ENCODE measurements around the gene KRTAP11-1.

The KRTAP11-1 gene, protein sequence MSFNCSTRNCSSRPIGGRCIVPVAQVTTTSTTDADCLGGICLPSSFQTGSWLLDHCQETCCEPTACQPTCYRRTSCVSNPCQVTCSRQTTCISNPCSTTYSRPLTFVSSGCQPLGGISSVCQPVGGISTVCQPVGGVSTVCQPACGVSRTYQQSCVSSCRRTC

DNA sequence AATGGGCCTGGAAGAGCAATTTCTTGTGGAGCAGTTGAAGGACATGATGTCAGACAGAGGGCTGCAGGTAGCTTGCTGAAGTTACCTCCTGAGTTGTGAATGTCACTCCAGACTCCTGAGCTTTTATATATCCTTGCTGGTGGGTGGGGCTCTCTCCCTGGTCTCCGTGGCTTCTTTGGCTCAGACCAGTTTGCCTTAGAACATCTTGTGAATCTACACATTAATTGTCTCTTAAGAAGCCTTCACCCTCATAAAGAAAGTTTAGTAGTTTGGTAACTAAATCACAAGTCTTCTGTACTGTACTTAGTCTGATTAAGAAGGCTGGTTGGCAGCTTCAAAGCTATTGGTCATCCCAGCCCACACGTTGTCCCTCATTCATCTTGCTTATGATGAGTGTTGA is at the start of gene KRTAP11-1:
TSS of gene KRTAP11-1 (minus strand) at position 101 of the 400 bp plus-strand sequence. CDS start at position 45, 56 bp downstream.
- no peak for DNase-seq (ENCODE audit: low read depth)

DNA sequence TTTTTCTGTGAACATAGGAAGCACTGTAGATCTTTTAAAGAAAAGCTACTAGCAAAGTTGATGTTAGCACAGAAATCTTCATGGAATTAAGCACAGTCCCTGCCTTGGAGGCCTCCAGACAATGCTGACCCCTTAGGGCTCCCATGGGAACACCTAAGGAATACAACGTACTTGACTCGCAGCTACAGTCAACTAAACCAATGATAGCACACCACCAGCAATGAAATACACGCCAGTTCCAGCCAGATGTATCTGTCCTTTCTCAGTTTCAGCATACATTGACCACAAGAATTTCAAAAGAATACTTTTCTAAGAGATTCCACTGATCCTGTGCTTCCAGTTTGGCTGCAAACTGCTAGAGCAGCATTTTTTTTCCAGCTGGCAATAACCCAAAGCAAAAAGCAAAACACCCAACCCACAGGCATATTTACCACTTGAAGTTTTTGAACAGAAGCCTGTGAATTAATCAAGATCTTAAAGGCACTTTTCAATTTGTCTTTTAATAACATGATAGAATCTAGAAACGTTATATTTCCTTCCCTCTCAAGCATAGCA is 42.8 kb upstream of the KRTAP11-1 start:
- DNase-seq (ENCODE audit: low read depth) = no peak

DNA sequence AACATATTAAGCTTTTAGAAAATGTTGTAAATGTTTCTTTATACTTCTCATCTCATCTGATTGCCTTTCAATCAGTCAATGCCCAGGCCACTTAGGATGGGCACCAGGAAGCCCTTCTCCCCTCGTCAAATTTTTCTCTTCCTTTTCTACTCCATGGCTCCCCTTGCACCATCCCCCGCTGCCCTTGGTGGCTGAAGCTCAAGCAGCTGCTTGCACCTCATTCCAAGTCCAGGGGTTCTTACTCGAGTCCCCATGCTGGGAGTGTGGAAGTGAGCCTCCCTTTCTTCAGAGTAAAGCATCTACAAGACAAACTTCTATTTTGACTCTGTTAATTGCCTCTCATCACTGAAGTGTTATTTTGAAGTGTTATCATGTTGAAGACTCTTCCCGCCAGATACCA is 39.7 kb upstream of the KRTAP11-1 start:
- DNase-seq (ENCODE audit: low read depth) = no peak

DNA sequence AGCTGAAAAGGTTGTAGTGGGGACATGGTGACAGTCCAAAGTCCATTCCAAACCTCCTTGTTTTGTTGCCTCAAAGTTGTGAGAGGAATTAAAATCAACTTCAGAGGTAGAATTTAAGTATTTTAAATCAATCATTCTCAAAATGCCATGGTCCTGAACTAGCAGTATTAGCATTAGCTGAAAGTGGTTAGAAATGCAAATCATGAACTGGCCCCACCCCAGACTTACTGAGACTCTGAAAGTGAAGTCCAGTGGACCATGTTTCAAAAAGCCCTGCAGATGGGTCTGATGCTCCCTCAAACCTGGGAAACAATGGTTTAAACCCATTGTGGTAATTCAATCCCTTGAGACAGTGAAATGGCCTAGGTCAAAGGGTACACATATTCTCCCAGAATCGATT is 36.2 kb upstream of the KRTAP11-1 start:
- DNase-seq (ENCODE audit: low read depth) = no peak

DNA sequence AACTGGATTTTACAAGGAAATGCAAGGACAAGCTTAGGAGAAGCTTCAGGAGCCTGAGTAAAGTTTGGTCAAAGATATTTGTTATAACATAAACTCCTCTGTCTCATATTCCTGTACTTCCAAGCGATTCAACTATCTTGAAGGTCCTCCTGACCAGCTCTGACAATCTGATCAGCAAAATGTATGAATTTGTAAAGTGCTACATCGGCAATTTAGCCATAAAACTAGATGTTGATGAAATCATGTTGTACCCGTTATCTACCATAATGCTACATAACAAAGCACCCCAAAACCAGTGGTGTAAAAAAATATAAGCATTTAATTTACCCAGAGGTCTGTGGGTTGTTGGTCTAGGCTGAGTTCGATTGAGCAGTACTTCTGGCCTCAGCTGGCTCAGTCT is 19.5 kb upstream of the KRTAP11-1 start:
- DNase-seq (ENCODE audit: low read depth) = no peak

DNA sequence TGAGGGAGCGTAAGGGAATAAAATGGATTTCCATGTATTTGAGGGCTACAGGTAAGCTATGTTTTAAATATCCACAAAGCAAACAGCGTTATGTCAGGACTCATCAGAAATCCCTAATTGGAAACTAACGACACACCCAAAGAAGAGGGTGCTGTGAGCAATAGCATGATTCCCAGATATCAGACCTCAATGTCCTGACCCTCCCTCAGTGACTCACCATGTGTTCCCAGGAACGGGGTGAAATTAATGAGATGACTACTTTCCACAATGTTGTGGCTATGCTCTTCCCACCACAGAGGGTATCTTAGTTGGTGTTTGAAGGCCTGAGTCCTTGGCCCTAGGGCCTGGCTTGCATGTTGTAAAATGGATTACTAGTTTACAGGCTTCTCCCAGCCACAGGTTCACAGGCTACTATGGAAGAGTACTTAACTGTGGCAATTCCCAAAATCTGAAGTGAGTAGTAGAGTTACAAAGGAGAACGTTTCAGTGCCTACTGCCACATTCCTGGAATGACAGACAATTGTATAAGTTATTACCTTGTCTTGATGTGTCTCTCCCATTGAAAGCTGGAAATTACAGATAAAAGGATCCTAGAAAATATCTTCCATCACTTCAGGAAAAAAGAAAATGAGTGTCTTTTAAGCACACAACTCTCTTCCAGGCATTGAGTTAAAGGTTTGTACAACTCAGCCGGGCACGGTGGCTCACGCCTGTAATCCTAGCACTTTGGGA is 1.7 kb upstream of the KRTAP11-1 start:
- DNase-seq (ENCODE audit: low read depth) = no peak

DNA sequence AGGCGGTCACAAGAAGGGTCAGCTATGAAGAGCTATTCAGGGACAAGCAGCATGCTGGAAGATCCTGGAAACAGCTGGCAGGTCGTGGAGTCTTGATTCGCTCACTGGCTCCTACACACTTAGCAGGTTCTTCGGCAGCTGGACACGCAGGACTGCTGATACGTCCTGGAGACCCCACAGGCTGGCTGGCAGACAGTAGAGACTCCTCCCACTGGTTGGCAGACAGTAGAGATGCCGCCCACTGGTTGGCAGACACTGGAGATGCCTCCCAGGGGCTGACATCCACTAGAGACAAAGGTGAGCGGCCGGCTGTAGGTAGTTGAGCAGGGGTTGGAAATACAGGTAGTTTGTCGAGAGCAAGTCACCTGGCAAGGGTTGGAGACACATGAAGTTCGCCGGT is 466 bp downstream of the KRTAP11-1 start:
- no peak for DNase-seq (ENCODE audit: low read depth)

DNA sequence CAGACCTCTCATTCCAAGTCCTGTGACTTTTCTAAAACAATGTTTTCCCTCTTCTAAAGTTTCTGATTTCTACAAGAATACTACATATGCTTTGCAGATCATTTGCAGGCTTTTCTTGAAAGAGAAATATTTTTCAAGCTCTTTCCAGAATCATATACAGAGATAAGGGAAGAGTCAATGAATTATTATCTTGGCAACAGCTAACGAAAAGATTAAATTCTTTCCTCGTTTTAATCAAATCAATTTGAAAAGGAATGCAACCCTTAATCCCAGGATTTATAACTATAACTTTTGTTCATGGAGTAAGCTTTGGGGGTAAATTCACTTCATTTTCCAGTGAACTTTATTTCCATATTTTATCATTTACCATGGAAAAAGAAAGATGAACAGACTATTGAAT is 6.9 kb downstream of the KRTAP11-1 start:
- DNase-seq (ENCODE audit: low read depth) = no peak

DNA sequence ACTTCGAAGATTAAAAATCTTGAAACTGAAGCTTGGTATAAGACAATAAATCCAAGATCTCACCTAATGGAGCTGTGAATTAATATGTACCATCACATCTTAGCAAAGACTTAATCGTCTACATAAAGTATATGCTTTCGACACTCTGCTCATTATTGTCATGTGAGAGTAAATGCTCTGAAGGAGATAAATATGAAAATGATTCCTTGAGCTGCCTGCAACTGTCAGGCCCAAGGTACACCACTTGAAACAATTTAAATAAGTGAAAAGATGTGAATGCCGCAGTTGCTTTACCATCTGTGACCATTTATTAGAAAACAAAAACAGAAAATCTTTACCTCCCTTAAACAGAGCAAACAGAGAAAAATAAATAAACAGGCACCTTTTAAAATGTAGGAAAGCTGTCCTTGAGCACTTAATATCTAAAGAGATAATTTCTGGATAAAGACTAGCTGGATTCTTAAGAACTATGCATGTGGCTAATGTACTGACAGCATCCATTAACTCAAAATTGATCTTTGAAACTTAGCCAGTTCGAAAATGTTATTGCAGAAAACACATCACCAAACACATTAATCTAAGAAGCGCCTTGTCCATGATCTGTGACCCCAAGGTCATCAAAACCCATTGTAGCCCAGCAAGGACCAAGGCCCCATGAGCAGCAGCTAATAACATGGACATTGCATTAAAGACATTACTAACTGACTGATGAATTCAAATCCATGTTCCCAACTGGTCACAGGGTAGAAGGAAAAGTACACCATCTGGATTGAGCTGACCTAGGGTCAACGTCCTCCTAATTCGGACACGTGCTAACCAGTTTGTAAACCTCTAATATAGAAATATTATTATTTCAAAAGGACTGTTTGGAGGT is 33.5 kb downstream of the KRTAP11-1 start:
- DNase-seq (ENCODE audit: low read depth) = no peak

DNA sequence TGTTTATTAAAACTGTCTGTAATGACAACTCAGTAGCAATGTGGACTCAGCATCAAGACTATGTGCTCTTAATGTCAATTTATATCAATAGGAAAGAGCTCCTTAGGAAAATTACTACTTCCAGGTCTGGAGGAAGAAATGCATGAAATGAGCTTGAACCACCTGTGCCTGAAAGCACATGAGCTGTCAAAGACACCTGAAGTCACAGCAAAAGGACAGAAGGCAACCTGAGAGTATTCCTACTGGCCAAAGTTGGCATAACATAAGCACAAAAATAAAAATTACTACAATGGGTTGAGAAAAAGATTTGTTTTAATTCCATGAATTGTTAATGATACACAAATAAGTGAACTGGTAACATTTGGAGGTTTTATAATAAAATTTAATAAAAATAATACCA is 38.4 kb downstream of the KRTAP11-1 start:
- no peak for DNase-seq (ENCODE audit: low read depth)

DNA sequence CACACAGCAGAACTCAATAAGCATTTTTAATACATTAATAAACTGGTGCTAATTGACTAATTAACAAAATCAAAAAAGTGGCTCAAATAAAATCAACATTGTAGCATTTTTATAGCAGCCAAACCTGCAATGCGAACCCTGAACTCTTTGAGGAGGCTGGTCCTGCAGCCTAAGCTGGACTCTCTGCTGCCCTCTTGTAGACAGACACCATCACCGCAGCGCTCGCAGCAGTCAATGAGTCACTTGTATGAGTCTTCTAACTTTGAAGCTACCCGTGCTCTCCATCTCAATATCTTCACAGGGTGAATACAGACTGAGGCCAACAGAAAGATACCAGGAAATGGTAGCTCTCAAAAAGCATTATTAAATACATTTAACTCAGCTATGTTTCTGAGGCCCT is 42.1 kb downstream of the KRTAP11-1 start:
- no peak for DNase-seq (ENCODE audit: low read depth)

DNA sequence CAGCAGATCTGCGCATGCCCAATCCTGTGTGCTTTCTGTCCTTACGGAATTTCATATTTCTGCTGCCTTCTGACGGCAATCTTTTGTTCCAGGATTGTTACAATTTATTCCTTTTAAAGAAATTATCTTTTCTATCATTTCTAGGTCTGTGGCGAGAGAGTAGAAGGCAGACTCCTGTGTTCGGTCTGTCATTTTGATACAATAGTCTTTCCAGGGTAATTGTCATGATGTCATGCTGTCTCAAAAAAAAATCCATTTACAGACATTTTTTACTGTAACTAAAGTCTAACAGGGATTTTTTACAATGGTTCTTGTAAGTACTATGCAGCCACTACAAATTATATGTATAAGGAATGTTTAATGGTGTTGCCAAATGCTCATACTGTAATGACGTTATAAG is 42.8 kb downstream of the KRTAP11-1 start:
- DNase-seq (ENCODE audit: low read depth) = no peak

DNA sequence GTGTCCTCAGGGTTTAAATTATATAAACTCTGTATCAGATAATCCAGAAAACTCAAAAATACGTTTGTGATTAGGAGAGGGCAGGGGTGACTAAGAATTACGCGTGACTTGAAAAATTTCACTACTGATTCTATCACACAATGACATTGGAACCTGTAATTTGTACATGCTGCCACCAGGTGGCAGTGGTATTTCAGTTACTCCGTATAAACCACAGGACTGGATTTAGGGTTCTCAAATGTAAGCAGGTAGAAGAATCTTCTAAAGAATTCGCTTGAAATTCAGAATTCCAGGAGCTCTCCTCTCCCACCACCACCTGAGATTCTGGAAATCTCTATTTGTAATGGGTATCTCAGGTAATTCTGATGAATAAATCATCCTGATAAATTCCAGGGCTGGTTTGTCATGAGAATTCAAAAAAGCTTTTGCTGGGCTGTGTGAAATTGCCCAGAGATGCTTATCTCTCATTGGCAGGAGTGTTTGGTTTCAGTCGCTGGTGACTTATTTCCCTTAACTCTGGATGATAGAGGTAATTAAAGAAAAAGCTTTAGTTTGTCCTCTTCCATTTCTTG is 50.1 kb downstream of the KRTAP11-1 start:
- no peak for DNase-seq (ENCODE audit: low read depth)
